HL-60 (cell line): Measurements from ENCODE around the gene MAN2B2.

Experiments used
- CTCF ChIP-seq: IDR thresholded peaks from one replicate; pipeline ENCODE4 v1.5.1; 2011; ENCODE audit warnings: low read length, control low read depth, inconsistent platforms; ENCODE audit not compliant: insufficient read depth
- POLR2AphosphoS5 ChIP-seq: IDR thresholded peaks from 2 replicates; pipeline ENCODE4 v1.6.1; 2012; ENCODE audit warnings: low read depth
- REST ChIP-seq: IDR thresholded peaks from 2 replicates; pipeline ENCODE4 v1.6.1; 2012; ENCODE audit warnings: low read depth; ENCODE audit not compliant: insufficient replicate concordance
- SPI1 ChIP-seq: IDR thresholded peaks from 2 replicates; pipeline ENCODE4 v1.6.1; 2012; ENCODE audit warnings: low read depth, mild to moderate bottlenecking, borderline replicate concordance

- no peak for TF ChIP-seq CTCF
- TF ChIP-seq POLR2AphosphoS5: no peak
- no peak for TF ChIP-seq REST
- TF ChIP-seq SPI1: no peak
These were observed 80.9 kb downstream of the MAN2B2 start for GRCh38 chr4:6655924-6656323.
